HEK293 (cell line): ENCODE measurements around the gene BID.

Source experiments
- CTCF ChIA-PET: fragments of 350-600 bp; formaldehyde crosslinking; extraction: SDS; loops from one replicate; lab custom pipeline; 2021; ENCODE audit warnings: antibody characterized with exemption; lab: Yijun Ruan, JAX
- POLR2A ChIA-PET: fragments of 300-600 bp; formaldehyde crosslinking; extraction: SDS; loops from one replicate; lab custom pipeline; 2020; ENCODE audit warnings: antibody characterized with exemption, inconsistent platforms; lab: Yijun Ruan, JAX
- H3K27ac ChIP-seq: fragments of 200-500 bp; sonication (Bioruptor generic); 2 replicates; pipeline ENCODE4 v1.5.1; 2014; ENCODE audit warnings: low read depth, low read length, control low read depth, inconsistent platforms; ENCODE audit errors: extremely low read depth
- H3K36me3 ChIP-seq, 2 experiments: fragments of 200-500 bp in 1 of 2; sonication (Bioruptor generic) in 1 of 2; 1 replicate in 1 of 2; 2 replicates in 1 of 2; pipeline ENCODE4 v1.5.1; 2014 to 2017; ENCODE audit warnings: inconsistent platforms in 2 of 2, low read length in 2 of 2; ENCODE audit not compliant: control insufficient read depth in 2 of 2, insufficient read depth in 1 of 2
- H3K4me1 ChIP-seq: fragments of 200-500 bp; sonication (Bioruptor generic); 2 replicates; pipeline ENCODE4 v1.5.1; 2014; ENCODE audit warnings: mild to moderate bottlenecking, low read length, inconsistent platforms; ENCODE audit not compliant: control insufficient read depth, insufficient read depth
- H3K4me3 ChIP-seq: 2 replicates; pipeline ENCODE4 v1.5.1; 2011; ENCODE audit warnings: low read depth, mild to moderate bottlenecking, control low read depth, low read length, moderate library complexity
- H3K9me3 ChIP-seq: fragments of 200-500 bp; sonication (Bioruptor generic); 2 replicates; pipeline ENCODE4 v1.5.1; 2014; ENCODE audit warnings: low read depth, low read length, inconsistent platforms; ENCODE audit not compliant: control insufficient read depth, insufficient read depth
- BCL11B ChIP-seq: fragments of 450-650 bp; formaldehyde crosslinking; IDR thresholded peaks from 2 replicates; pipeline ENCODE4 v1.5.1; 2016; ENCODE audit warnings: low read depth, missing biosample characterization, missing genetic modification characterization
- GFI1B ChIP-seq: fragments of 450-650 bp; formaldehyde crosslinking; IDR thresholded peaks from 2 replicates; pipeline ENCODE4 v1.5.1; 2016; ENCODE audit warnings: missing biosample characterization, missing genetic modification characterization
- OVOL3 ChIP-seq: fragments of 450-650 bp; formaldehyde crosslinking; IDR thresholded peaks from 2 replicates; pipeline ENCODE4 v1.5.1; 2016; ENCODE audit warnings: missing biosample characterization, missing genetic modification characterization
- ZBTB11 ChIP-seq: fragments of 450-650 bp; formaldehyde crosslinking; conservative IDR thresholded peaks from 2 replicates; pipeline ENCODE4 v1.5.1; 2016; ENCODE audit warnings: low read depth, missing biosample characterization, missing genetic modification characterization
- ZBTB48 ChIP-seq: fragments of 450-650 bp; formaldehyde crosslinking; IDR thresholded peaks from 2 replicates; pipeline ENCODE4 v1.5.1; 2016; ENCODE audit warnings: missing biosample characterization, missing genetic modification characterization
- ZBTB8A ChIP-seq: fragments of 450-650 bp; formaldehyde crosslinking; IDR thresholded peaks from 2 replicates; pipeline ENCODE4 v1.5.1; 2016; ENCODE audit warnings: missing biosample characterization, missing genetic modification characterization
- ZNF18 ChIP-seq: fragments of 450-650 bp; formaldehyde crosslinking; IDR thresholded peaks from 2 replicates; pipeline ENCODE4 v1.5.1; 2016; ENCODE audit warnings: missing biosample characterization, missing genetic modification characterization
- ZNF223 ChIP-seq: fragments of 450-650 bp; formaldehyde crosslinking; IDR thresholded peaks from 2 replicates; pipeline ENCODE4 v1.5.1; 2016; ENCODE audit warnings: missing biosample characterization, missing genetic modification characterization
- ZNF26 ChIP-seq: fragments of 450-650 bp; formaldehyde crosslinking; IDR thresholded peaks from 2 replicates; pipeline ENCODE4 v1.5.1; 2016; ENCODE audit warnings: missing biosample characterization, missing genetic modification characterization
- ZNF311 ChIP-seq: fragments of 450-650 bp; formaldehyde crosslinking; IDR thresholded peaks from 2 replicates; pipeline ENCODE4 v1.5.1; 2017; ENCODE audit warnings: missing biosample characterization, missing genetic modification characterization, borderline replicate concordance
- ZNF514 ChIP-seq: fragments of 450-650 bp; formaldehyde crosslinking; IDR thresholded peaks from 2 replicates; pipeline ENCODE4 v1.5.1; 2016; ENCODE audit warnings: missing biosample characterization, missing genetic modification characterization
- ZNF555 ChIP-seq: fragments of 450-650 bp; formaldehyde crosslinking; conservative IDR thresholded peaks from 2 replicates; pipeline ENCODE4 v1.5.1; 2017; ENCODE audit warnings: missing biosample characterization, mild to moderate bottlenecking, missing genetic modification characterization, inconsistent platforms
- ZNF600 ChIP-seq: fragments of 450-650 bp; formaldehyde crosslinking; IDR thresholded peaks from 2 replicates; pipeline ENCODE4 v1.5.1; 2016; ENCODE audit warnings: missing biosample characterization, missing genetic modification characterization
- ZNF610 ChIP-seq: fragments of 450-650 bp; formaldehyde crosslinking; IDR thresholded peaks from 2 replicates; pipeline ENCODE4 v1.5.1; 2016; ENCODE audit warnings: missing biosample characterization, missing genetic modification characterization, borderline replicate concordance
- ZNF624 ChIP-seq: fragments of 450-650 bp; formaldehyde crosslinking; IDR thresholded peaks from 2 replicates; pipeline ENCODE4 v1.5.1; 2017; ENCODE audit warnings: missing biosample characterization, missing genetic modification characterization
- ZNF654 ChIP-seq: fragments of 450-650 bp; formaldehyde crosslinking; IDR thresholded peaks from 2 replicates; pipeline ENCODE4 v1.5.1; 2016; ENCODE audit warnings: low read depth, missing biosample characterization, missing genetic modification characterization
- ZNF785 ChIP-seq: fragments of 450-650 bp; formaldehyde crosslinking; IDR thresholded peaks from 2 replicates; pipeline ENCODE4 v1.5.1; 2016; ENCODE audit warnings: missing biosample characterization, missing genetic modification characterization
- ZSCAN18 ChIP-seq: fragments of 450-650 bp; formaldehyde crosslinking; IDR thresholded peaks from 2 replicates; pipeline ENCODE4 v1.5.1; 2016; ENCODE audit warnings: missing biosample characterization, missing genetic modification characterization
- TF ChIP-seq, protein P1 (sequence below): fragments of 450-650 bp; formaldehyde crosslinking; IDR thresholded peaks from 2 replicates; pipeline ENCODE4 v1.5.1; 2016; ENCODE audit warnings: missing biosample characterization, missing genetic modification characterization
- TF ChIP-seq, protein P2 (sequence below): fragments of 450-650 bp; IDR thresholded peaks from 2 replicates; pipeline ENCODE4 v1.5.1; 2018; ENCODE audit warnings: missing biosample characterization, missing genetic modification characterization
- TF ChIP-seq, protein P3 (sequence below): fragments of 450-650 bp; formaldehyde crosslinking; IDR thresholded peaks from 2 replicates; pipeline ENCODE4 v1.5.1; 2016; ENCODE audit warnings: missing biosample characterization, missing genetic modification characterization

Gene BID

DNA sequence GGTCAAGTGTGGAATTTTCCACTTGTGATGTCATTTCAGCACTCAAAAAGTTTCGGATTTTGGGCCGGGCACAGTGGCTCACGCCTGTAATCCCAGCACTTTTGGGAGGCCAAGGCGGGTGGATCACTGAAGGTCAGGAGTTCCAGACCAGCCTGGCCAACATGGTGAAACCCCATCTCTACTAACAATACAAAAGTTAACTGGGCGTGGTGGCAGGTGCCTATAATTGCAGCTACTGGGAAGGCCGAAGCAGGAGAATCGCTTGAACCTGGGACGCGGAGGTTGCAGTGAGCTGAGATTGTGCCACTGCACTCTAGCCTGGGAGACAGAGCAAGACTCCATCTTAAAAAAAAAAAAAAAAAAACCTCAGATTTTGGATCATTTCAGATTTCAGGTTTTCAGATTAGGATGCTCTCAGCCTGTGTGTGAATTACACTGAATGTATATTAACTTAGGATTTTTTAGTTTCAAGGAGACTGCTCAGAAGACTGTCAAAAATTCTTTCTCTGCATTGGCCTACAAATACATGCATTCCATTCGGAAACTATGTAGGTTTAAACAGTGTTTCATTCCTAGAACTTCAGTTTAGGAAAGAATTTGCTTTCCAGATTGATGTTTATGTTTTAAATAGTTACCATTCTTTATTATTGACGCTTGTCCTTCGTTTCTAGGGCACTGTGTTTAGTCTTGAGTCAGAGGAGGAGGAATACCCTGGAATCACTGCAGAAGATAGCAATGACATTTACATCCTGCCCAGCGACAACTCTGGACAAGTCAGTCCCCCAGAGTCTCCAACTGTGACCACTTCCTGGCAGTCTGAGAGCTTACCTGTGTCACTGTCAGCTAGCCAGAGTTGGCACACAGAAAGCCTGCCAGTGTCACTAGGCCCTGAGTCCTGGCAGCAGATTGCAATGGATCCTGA, 48.0 kb downstream of the BID start (continued):
- TF ChIP-seq ZBTB8A (no peak), ZBTB48 (tag by site-specific recombination) (no peak), ZBTB11 (no peak), ZNF610 (tag by site-specific recombination) (no peak), ZNF223 (tag by site-specific recombination) (no peak), ZNF555 (no peak)

- TF ChIP-seq GFI1B (tag by site-specific recombination) (no peak), ZNF654 (tag by site-specific recombination) (no peak), OVOL3 (no peak), ZNF785 (tag by site-specific recombination) (no peak), BCL11B (no peak), ZNF26 (tag by site-specific recombination) (no peak), ZNF514 (tag by site-specific recombination) (no peak), ZNF311 (tag by site-specific recombination) (no peak), ZNF18 (tag by site-specific recombination) (no peak), ZSCAN18 (no peak), ZBTB48 (tag by site-specific recombination) (no peak), ZNF600 (no peak), ZNF624 (tag by site-specific recombination) (no peak), ZBTB8A (no peak)
- TF ChIP-seq, protein P1, sequence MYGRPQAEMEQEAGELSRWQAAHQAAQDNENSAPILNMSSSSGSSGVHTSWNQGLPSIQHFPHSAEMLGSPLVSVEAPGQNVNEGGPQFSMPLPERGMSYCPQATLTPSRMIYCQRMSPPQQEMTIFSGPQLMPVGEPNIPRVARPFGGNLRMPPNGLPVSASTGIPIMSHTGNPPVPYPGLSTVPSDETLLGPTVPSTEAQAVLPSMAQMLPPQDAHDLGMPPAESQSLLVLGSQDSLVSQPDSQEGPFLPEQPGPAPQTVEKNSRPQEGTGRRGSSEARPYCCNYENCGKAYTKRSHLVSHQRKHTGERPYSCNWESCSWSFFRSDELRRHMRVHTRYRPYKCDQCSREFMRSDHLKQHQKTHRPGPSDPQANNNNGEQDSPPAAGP (tag by site-specific recombination) = no peak
- TF ChIP-seq, protein P2, sequence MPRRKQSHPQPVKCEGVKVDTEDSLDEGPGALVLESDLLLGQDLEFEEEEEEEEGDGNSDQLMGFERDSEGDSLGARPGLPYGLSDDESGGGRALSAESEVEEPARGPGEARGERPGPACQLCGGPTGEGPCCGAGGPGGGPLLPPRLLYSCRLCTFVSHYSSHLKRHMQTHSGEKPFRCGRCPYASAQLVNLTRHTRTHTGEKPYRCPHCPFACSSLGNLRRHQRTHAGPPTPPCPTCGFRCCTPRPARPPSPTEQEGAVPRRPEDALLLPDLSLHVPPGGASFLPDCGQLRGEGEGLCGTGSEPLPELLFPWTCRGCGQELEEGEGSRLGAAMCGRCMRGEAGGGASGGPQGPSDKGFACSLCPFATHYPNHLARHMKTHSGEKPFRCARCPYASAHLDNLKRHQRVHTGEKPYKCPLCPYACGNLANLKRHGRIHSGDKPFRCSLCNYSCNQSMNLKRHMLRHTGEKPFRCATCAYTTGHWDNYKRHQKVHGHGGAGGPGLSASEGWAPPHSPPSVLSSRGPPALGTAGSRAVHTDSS (tag by site-specific recombination) = no peak
- TF ChIP-seq, protein P3, sequence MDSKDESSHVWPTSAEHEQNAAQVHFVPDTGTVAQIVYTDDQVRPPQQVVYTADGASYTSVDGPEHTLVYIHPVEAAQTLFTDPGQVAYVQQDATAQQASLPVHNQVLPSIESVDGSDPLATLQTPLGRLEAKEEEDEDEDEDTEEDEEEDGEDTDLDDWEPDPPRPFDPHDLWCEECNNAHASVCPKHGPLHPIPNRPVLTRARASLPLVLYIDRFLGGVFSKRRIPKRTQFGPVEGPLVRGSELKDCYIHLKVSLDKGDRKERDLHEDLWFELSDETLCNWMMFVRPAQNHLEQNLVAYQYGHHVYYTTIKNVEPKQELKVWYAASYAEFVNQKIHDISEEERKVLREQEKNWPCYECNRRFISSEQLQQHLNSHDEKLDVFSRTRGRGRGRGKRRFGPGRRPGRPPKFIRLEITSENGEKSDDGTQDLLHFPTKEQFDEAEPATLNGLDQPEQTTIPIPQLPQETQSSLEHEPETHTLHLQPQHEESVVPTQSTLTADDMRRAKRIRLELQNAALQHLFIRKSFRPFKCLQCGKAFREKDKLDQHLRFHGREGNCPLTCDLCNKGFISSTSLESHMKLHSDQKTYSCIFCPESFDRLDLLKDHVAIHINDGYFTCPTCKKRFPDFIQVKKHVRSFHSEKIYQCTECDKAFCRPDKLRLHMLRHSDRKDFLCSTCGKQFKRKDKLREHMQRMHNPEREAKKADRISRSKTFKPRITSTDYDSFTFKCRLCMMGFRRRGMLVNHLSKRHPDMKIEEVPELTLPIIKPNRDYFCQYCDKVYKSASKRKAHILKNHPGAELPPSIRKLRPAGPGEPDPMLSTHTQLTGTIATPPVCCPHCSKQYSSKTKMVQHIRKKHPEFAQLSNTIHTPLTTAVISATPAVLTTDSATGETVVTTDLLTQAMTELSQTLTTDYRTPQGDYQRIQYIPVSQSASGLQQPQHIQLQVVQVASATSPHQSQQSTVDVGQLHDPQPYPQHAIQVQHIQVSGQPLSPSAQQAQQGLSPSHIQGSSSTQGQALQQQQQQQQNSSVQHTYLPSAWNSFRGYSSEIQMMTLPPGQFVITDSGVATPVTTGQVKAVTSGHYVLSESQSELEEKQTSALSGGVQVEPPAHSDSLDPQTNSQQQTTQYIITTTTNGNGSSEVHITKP (tag by site-specific recombination) = no peak
- H3K4me3 ChIP-seq = no peak overlapping the region
- no peaks in the 10 kb centered on the region for H3K9me3 ChIP-seq
- POLR2A ChIA-PET = no interaction called here
- CTCF ChIA-PET = no interaction called here
- H3K4me1 ChIP-seq = 0 out of 2 replicates have a peak, but pooled peaks cover 4% of the 10 kb centered on the region
- no peak overlapping the region for H3K27ac ChIP-seq
- peaks cover 0 to 37% of the 10 kb centered on the region in 2 experiments; a peak in 2 of 3 replicates for H3K36me3 ChIP-seq
These were observed 48.8 kb downstream of the BID start for GRCh38 chr22:17725500-17725796.
